ENCODE data around the gene ARMC7.
"Not testable (repeated sequence)": the region's sequence is repeated elsewhere in the genome, so short reads cannot be mapped to it uniquely, and the experiment has no call there.

Gene ARMC7

DNA sequence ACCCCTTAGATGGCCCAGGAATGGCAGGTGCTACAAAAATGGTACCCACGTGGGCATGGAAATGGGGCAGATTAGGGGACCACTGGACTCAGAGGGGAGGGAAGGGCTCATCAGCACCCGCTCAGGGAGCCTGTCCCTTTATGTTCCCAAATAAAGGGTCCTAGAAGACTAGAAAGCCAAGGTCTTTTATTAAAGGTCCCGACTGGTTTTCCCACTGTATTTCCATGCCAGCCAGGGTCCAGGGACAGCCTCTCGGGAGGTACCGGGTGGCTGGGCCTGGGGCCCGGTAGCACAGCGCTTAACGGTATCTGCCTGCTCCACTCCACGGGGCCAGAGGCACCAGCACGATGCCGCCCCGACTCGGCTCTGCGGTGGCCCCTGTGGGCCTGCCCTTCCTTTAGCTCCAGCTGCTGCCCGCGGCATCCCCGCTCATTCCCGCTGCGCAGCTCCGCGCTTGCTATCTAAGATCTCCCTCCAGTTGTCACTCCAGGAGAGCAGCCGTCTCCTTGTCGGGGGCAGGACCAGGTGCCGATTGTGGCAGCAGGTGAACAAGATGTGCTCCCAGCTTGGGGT is 20.4 kb downstream of the ARMC7 start:
- no peak for DNase-seq

DNA sequence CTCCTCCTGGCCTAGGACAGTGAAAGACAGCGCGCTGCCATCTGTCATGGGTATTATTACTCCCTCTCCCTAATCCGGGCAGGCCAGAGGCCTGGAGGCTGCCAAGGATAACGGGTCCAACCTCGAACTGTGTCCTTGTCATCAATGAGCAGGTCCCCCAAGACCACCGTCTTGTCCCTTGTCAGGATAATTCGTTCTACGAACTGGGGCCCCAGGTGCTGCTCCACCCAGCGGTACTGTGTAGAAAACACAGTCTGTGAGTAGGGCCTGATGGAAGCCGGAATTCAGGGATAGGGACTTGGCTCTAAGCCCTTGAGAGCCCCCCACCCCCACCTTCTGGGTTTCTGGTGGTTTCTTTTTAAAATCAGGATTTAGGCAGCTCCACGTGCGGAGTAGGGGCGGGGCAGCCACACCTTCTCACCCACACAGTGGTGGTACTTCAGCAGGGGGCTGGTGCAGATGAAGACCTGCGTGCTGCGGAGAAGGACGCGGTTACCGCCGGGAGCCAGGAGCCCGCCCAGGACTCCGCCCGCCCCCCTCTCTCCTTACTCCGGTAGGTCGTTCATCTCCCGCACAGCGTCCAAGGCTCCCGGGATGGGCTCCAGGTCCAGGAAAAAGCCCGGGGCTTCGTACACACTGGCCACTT is 21.0 kb downstream of the ARMC7 start:
- DNase-seq = peak; percentile 31

- peak; percentile 47 for DNase-seq
Observed at GRCh38 chr17:75131278-75132017, 21.7 kb downstream of the ARMC7 start, which contains the start of gene NT5C. Gene NT5C, minus strand, starts transcription at chr17:75131742. Its CDS starts 35 bp downstream, at chr17:75131707.

DNA sequence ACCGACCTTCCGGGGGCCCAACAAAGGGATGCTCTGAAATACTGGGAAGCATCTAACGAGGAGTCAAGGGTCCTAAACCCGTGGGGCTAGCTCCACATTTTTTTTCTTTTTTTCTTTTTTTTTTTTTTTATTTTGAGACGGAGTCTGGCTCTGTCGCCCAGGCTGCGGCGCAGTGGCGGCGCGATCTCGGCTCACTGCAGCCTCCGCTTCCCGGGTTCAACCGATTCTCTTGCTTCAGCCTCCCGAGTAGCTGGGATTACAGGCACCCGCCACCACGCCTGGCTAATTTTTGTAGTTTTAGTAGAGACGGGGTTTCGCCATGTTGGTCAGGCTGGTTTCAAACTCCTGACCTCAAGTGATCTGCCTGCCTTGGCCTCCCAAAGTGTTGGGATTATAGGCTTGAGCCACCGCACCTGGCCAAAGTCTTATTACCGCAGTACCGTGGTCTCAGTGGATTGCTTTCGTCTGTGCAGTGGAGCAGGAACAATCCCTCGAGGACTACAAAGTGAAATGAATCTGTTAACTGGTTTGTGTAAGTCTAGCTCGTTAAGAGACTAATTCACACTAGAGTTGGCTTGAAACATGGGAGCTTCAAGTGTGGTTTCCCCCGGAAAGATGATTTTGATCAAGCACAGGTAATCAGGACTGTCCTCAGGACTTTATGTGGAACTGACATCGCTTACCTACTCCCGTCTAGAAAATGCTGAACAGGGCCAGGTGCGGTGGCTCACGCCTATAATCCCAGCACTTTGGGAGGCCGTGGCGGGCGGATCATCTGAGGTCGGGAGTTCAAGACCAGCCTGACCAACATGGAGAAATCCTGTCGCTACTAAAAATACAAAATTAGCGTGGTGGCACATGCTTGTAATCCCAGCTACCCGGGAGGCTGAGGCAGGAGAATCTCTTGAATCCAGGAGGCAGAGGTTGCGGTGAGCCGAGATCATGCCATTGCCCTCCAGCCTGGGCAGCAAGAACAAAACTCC is 22.5 kb downstream of the ARMC7 start:
- not testable (repeated sequence) for DNase-seq

GRCh38 chr17:75133001-75133400 is 23.2 kb downstream of the ARMC7 start:
- no peak for DNase-seq

DNA sequence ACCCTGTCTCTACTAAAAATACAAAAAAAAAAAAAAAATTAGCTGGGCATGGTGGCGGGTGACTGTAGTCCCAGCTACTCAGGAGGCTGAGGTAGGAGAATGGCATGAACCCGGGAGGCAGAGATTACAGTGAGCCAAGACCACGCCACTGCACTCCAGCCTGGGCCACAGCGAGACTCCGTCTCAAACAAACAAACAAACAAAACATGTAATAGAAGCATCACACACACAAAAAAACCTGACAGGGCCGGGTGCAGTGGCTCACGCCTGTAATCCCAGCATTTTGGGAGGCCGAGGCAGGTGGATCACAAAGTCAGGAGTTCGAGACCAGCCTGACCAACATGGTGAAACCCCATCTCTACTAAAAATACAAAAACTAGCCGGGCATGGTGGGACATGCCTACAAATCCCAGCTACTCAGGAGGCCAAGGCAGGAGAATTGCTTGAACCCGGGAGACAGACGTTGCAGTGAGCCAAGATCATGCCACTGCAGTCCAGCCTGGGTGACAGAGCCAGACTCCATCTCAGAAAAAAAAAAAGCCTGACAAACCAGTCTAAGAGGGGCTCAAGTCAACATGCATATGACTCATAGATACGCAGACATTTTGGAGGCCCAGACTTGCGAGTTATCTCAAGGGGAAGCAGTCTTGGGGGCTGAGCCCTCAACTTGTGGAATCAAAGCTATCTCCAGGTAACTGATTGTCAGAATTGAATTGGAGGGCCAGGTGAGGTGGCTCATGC is 24.0 kb downstream of the ARMC7 start:
- DNase-seq = not testable (repeated sequence)

GRCh38 chr17:75135452-75135851 is 25.7 kb downstream of the ARMC7 start:
- DNase-seq = no peak

- DNase-seq = no peak
Observed at GRCh38 chr17:75135946-75136345, 26.2 kb downstream of the ARMC7 start.

DNA sequence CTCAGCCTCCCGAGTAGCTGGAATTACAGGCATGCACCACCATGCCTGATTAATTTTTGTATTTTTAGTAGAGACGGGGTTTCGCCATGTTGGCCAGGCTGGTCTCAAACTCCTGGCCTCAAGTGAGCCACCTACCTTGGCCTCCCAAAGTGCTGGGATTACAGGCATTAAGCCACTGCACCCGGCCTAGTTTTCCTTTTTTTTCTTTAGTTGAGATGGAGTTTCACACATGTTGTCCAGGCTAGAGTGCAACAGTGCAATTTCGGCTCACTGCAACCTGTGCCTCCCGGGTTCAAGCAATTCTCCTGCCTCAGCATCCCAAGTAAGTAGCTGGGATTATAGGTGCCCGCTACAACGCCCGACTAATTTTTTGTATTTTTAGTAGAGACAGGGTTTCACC is 28.0 kb downstream of the ARMC7 start:
- not testable (repeated sequence) for DNase-seq

DNA sequence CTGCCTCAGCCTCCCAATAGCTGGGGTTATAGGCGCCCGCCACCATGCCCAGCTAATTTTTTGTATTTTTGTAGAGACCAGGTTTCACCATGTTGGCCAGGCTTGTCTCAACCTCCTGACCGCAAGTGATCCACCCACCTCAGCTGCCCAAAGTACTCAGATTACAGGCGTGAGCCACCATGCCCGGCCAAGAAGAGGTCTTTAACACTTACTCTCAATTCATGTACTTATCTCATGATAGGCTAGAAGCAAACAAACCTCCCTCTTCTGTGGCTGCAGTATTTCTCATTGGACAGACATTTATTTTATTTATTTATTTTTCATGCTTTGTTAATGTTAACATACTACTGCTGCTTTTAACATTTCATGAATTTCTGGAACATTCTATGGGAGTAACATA is 28.8 kb downstream of the ARMC7 start:
- DNase-seq = no peak

DNA sequence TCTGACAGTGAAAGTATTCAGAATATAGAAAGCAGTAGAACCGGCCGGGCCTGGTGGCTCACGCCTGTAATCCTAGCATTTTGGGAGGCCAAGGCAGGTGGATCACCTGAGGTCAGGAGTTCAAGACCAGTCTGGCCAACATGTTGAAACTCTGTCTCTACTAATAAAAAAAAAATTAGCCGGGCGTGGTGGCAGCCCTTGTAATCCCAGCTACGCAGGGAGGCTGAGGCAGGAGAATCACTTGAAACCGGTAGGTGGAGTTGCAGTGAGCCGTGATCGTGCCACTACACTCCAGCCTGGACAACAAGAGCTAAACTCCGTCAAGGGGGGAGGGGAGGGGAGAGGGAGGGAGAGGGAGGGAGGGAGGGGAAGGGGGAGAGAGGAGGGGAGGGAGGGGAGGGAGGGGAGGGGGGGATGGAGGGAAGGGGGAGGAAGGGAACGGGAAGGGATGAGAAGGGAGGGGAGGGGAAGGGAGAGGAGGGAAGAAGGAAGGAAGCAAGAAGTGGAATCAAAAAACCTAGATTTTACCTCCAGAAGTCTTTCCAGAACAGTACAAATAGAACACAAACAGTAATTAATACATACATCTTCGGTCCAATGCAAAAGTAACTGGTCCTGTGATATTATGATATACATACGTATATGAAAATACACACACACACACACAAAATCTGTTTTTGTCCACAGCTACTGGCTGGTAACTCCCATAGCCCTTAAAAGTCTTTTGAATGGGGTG is 32.6 kb downstream of the ARMC7 start:
- no peak for DNase-seq

DNA sequence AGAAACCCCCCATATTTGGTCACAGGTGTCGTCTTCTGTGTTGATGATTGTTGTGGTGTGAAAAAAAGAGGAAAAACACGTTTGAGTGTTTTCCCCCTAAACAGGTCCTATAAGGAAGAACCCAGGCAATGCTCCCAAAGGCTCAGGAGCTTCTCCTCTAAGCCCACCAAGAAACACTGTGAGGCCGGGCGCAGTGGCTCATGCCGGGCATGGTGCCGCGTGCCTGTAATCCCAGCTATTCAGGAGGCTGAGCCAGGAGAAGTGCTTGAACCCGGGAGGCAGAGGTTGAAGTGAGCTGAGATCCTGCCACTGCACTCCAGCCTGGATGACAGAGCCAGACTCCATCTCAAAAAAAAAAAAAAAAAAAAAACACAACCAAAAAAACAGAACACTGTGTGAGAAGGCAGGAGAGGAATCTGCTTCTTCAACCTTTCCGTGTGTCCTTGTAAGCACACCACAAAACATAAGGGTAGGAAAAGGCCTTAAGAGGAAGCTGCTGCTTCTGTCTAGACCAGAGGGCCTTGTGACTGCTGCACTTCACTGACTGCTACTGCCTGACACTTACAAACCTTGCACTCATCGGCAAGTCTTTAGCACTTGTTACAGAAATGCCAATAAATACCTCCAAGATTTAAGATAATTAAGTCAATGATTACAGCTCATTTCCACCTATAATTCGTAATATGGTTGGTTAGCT is 35.2 kb downstream of the ARMC7 start:
- DNase-seq = no peak

DNA sequence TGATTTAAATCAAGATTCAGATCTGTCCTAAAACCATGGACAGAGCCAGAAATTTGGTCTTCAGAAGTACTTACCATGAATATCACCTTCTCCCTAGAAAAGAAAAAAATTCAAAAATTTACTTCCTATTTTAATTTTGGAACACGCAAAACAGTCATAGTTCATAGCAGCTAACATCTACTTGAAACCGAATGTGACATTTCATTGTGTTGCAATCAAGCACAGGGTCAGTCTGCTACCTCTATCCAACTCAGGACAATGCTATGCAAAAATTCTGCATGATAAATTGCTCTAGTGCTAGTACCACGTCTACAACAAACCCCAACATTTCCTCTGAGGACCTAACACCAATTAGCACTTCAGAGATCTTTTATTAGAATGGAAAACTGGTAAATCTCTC is 36.8 kb downstream of the ARMC7 start:
- DNase-seq = no peak

DNA sequence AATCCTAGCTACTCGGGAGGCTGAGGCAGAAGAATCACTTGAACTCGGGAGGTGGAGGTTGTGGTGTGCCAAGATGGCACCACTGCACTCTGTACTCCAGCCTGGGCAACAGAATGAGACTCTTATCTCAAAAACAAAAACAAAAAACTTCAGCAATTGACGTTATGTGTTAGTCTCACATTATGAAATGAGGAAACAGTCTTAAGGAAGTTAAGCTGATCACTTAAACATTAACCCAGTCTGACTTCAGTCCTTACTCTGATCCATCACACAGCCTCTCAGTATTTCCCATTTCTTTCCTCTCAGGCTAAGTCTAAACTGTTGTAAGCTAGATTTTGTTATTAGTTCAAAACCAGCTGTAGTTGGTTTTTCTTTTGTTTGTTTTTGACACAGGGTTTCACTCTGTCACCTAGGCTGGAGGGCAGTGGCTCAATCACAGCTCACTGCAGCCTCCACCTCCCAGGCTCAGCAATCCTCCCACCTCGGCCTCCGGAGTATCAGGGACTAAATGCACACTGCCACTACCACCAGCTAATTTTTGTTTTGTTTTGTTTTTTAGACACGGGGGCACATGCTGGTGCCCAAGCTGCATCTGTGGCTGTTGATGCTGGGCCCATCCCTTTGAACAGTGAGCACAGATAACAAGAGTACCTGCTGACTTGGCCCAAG is 38.2 kb downstream of the ARMC7 start:
- DNase-seq = no peak

DNA sequence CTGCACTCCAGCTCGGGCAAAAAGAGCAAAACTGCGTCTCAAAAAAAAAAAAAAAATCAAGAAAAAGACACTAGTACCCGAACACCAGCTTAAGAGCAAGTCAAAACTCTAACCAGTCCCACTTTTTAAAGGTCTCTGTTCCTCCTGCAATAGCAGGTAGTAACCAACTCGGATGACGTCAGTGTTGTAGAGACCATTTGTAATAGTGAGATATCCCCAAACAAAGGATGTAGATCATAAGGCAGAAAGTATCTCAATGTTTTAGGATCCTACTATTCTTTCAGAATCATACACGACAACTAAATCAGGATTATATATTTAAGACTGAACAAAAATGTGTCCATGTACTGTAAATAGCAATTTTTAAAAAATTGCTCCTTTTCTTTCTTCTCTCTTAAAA is 42.2 kb downstream of the ARMC7 start:
- no peak for DNase-seq

DNA sequence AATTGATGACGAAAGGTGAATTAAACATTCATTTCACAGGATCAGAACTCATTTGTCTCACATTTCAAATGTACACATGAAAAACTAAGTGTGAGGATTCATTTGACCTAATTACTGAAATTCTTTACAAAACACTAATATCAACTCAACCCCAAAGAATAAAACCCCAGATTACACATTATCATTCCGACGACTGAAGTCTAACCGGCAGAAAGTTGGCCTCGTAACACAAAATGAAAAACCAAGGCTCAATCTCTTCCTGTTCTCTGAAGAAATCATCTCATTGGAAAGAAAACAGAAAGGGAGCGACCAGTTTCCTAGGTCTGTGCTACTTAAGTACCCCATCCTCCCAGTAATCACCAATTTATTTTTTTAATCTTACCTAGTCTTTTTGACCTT is 42.8 kb downstream of the ARMC7 start:
- DNase-seq = no peak

- no peak for DNase-seq
Observed at GRCh38 chr17:75152922-75153779, 43.4 kb downstream of the ARMC7 start.

GRCh38 chr17:75153780-75154194 is 44.0 kb downstream of the ARMC7 start:
- DNase-seq = peak; percentile 8
